Measurements from ENCODE around the gene COL4A6. TPM values are rescaled to one million over a fixed set of nuclear protein-coding genes. Genes with fewer than 3 reads are reported as not detected.

COL4A6 gene
- total RNA-seq, 1 donor from 2014 or later = 6.1 TPM

GRCh38 chrX:108173874-108174273 is 264.3 kb downstream of the COL4A6 start:
- DNase-seq (ENCODE audit: low spot score) = no peak
- intact Hi-C loops (cut with DNase I) = no loop called here

- intact Hi-C loops (cut with DNase I) = no loop called here
- DNase-seq (ENCODE audit: low spot score) = no peak
These were observed 266.6 kb downstream of the COL4A6 start for GRCh38 chrX:108171671-108172070.

GRCh38 chrX:108169768-108170167 is 268.5 kb downstream of the COL4A6 start:
- no peak for DNase-seq (ENCODE audit: low spot score)
- intact Hi-C loops (cut with DNase I) = no loop called here

- no peak for DNase-seq (ENCODE audit: low spot score)
- intact Hi-C loops (cut with DNase I) = no loop called here
These were observed 269.1 kb downstream of the COL4A6 start for GRCh38 chrX:108168961-108169740.

GRCh38 chrX:108167211-108167872 is 270.9 kb downstream of the COL4A6 start:
- intact Hi-C loops (cut with DNase I) = no loop called here
- DNase-seq (ENCODE audit: low spot score) = no peak

- intact Hi-C loops (cut with DNase I) = no loop called here
These were observed 272.7 kb downstream of the COL4A6 start for GRCh38 chrX:108165383-108166111.

GRCh38 chrX:108163333-108164082 is 274.7 kb downstream of the COL4A6 start:
- intact Hi-C loops (cut with DNase I) = no loop called here
- no peak for DNase-seq (ENCODE audit: low spot score)

More at GRCh38 chrX:108165383-108166111, 272.7 kb downstream of the COL4A6 start:
- no peak for DNase-seq (ENCODE audit: low spot score)

- intact Hi-C loops (cut with DNase I) = no loop called here
- no peak for DNase-seq (ENCODE audit: low spot score)
These were observed 276.0 kb downstream of the COL4A6 start for GRCh38 chrX:108162265-108162664.

GRCh38 chrX:108160309-108160708 is 277.9 kb downstream of the COL4A6 start:
- intact Hi-C loops (cut with DNase I) = no loop called here
- no peak for DNase-seq (ENCODE audit: low spot score)

GRCh38 chrX:108159028-108159670 is 279.1 kb downstream of the COL4A6 start:
- intact Hi-C loops (cut with DNase I) = no loop called here
- no peak for DNase-seq (ENCODE audit: low spot score)

- intact Hi-C loops (cut with DNase I) = no loop called here
- no peak for DNase-seq (ENCODE audit: low spot score)
These were observed 280.6 kb downstream of the COL4A6 start for GRCh38 chrX:108157628-108158027.

GRCh38 chrX:108156934-108157466 is 281.2 kb downstream of the COL4A6 start:
- intact Hi-C loops (cut with DNase I) = no loop called here
- DNase-seq (ENCODE audit: low spot score) = no peak

- intact Hi-C loops (cut with DNase I) = no loop called here
- no peak for DNase-seq (ENCODE audit: low spot score)
These were observed 282.1 kb downstream of the COL4A6 start for GRCh38 chrX:108156082-108156481.

- DNase-seq (ENCODE audit: low spot score) = no peak
- intact Hi-C loops (cut with DNase I) = no loop called here
These were observed 289.7 kb downstream of the COL4A6 start for GRCh38 chrX:108148524-108148923.

- intact Hi-C loops (cut with DNase I) = loop anchor here (2.0 kb wide), 1 partner anchor 118 kb away; no protein-coding TSS in a partner anchor
- DNase-seq (ENCODE audit: low spot score) = no peak
These were observed 299.2 kb downstream of the COL4A6 start for GRCh38 chrX:108138814-108139702.

GRCh38 chrX:108134724-108135123 is 303.5 kb downstream of the COL4A6 start:
- intact Hi-C loops (cut with DNase I) = loop anchor here (5.0 kb wide), 1 partner anchor 42 kb away; the partner anchor contains the start of genes ATG4A and PSMD10
- no peak for DNase-seq (ENCODE audit: low spot score)

GRCh38 chrX:108132876-108133275 is 305.3 kb downstream of the COL4A6 start:
- DNase-seq (ENCODE audit: low spot score) = no peak
- intact Hi-C loops (cut with DNase I) = loop anchor here (5.0 kb wide), 1 partner anchor 41 kb away; the partner anchor contains the start of genes ATG4A and PSMD10

GRCh38 chrX:108132034-108132433 is 306.2 kb downstream of the COL4A6 start:
- intact Hi-C loops (cut with DNase I) = loop anchor here (5.0 kb wide), 1 partner anchor 40 kb away; the partner anchor contains the start of genes ATG4A and PSMD10
- no peak for DNase-seq (ENCODE audit: low spot score)
